OCI-LY7 (cell line): ENCODE data around the gene ATP12A. TPM values are rescaled to one million over a fixed set of nuclear protein-coding genes. Genes with fewer than 3 reads are reported as not detected.

Experiments used
- BruUV-seq: library from RNA; stranded (reverse); fragments of 400-500 nt; replicated peaks from 2 replicates; lab custom pipeline; 2021; lab: Mats Ljungman, UMichigan
- CTCF ChIA-PET: fragments of 300-600 bp; sonication (Branson Sonifier 250); formaldehyde crosslinking; loops from one replicate; lab custom pipeline; 2022; ENCODE audit warnings: antibody characterized with exemption; ENCODE audit not compliant: unreplicated experiment; lab: Charles Lee
- POLR2A ChIA-PET: fragments of 300-600 bp; sonication (Branson Sonifier 250); formaldehyde crosslinking; loops from one replicate; lab custom pipeline; 2022; ENCODE audit warnings: antibody characterized with exemption; lab: Charles Lee
- DNase-seq: peaks from one replicate; pipeline ENCODE4 v3.0.0-alpha.2; 2015; ENCODE audit warnings: low spot score
- H2AFZ ChIP-seq: fragments of 200-600 bp; sonication (generic), shearing (Covaris generic); 2 replicates; pipeline ENCODE4 v1.6.1; 2014; ENCODE audit warnings: mild to moderate bottlenecking, antibody characterized with exemption, low read length, moderate library complexity
- H3K27ac ChIP-seq: fragments of 200-600 bp; sonication (generic); 2 replicates; pipeline ENCODE4 v1.5.1; 2014; ENCODE audit warnings: mixed run types, low read depth, mild to moderate bottlenecking, moderate library complexity, low read length, inconsistent platforms; ENCODE audit not compliant: poor library complexity, severe bottlenecking
- H3K36me3 ChIP-seq: fragments of 200-600 bp; sonication (generic); 2 replicates; pipeline ENCODE4 v1.6.1; 2014; ENCODE audit warnings: mild to moderate bottlenecking, antibody characterized with exemption, low read length, moderate library complexity, mixed read lengths; ENCODE audit not compliant: insufficient read depth
- H3K4me1 ChIP-seq: fragments of 200-600 bp; sonication (generic); 2 replicates; pipeline ENCODE4 v1.5.1; 2014; ENCODE audit warnings: mild to moderate bottlenecking, low read length; ENCODE audit not compliant: insufficient read depth, poor library complexity, severe bottlenecking
- H3K4me2 ChIP-seq: fragments of 200-600 bp; sonication (generic); 2 replicates; pipeline ENCODE4 v1.6.1; 2014; ENCODE audit warnings: mild to moderate bottlenecking, low read length
- H3K4me3 ChIP-seq: fragments of 200-600 bp; sonication (generic); 2 replicates; pipeline ENCODE4 v1.5.1; 2014; ENCODE audit warnings: mild to moderate bottlenecking, low read depth, low read length; ENCODE audit not compliant: poor library complexity, severe bottlenecking
- H3K79me2 ChIP-seq: fragments of 200-600 bp; sonication (generic); 2 replicates; pipeline ENCODE4 v1.6.1; 2016; ENCODE audit warnings: low read depth, mild to moderate bottlenecking, low read length, moderate library complexity, mixed read lengths; ENCODE audit not compliant: insufficient read depth
- H3K9me2 ChIP-seq: fragments of 200-600 bp; sonication (generic); 2 replicates; pipeline ENCODE4 v1.6.1; 2016; ENCODE audit warnings: mild to moderate bottlenecking, low read length, mixed read lengths; ENCODE audit not compliant: insufficient read depth
- H3K9me3 ChIP-seq: fragments of 200-600 bp; sonication (generic); 2 replicates; pipeline ENCODE4 v1.6.1; 2014; ENCODE audit warnings: mild to moderate bottlenecking, mixed run types, low read length, mixed read lengths
- H4K20me1 ChIP-seq: fragments of 200-600 bp; sonication (generic); 2 replicates; pipeline ENCODE4 v1.6.1; 2014; ENCODE audit warnings: mild to moderate bottlenecking, antibody characterized with exemption, low read length, moderate library complexity, mixed read lengths; ENCODE audit not compliant: insufficient read depth
- CTCF ChIP-seq: fragments of 200-600 bp; sonication (generic); conservative IDR thresholded peaks from 2 replicates; pipeline ENCODE4 v1.5.1; 2014; ENCODE audit warnings: mild to moderate bottlenecking, antibody characterized with exemption, low read length, moderate library complexity, mixed read lengths
- EZH2phosphoT487 ChIP-seq: fragments of 200-600 bp; sonication (generic); IDR thresholded peaks from 2 replicates; pipeline ENCODE4 v1.6.1; 2018; ENCODE audit warnings: low read depth, borderline replicate concordance, mild to moderate bottlenecking, mixed run types, antibody characterized with exemption, low read length, moderate library complexity, mixed read lengths
- intact Hi-C: fragments of 100-400 bp; cut with micrococcal nuclease; formaldehyde crosslinking; loops from one replicate; pipeline ENCODE4 v1.10.0; 2022; ENCODE audit not compliant: unreplicated experiment
- total RNA-seq, 2 experiments: library from RNA; depleted of rRNA in 1 of 2; stranded (reverse); fragments of >200 nt in 1 of 2; shearing (Covaris generic) in 1 of 2; gene quantifications; 2 replicates each; pipeline ENCODE4 v1.2.3, GENCODE V29; 2014 to 2022

Gene ATP12A
- total RNA-seq, 2 experiments from 2014 or later: not detected

GRCh38 chr13:24734950-24735349 is 54.7 kb downstream of the ATP12A start:
- POLR2A ChIA-PET: no interaction called here
- no peaks in the 10 kb centered on the region for H4K20me1 ChIP-seq
- TF ChIP-seq CTCF: no peak
- no peak for TF ChIP-seq EZH2phosphoT487
- intact Hi-C loops: no loop called here
- no peak for DNase-seq
- CTCF ChIA-PET: no interaction called here
- no peaks in the 10 kb centered on the region for H3K9me3 ChIP-seq
- H3K4me3 ChIP-seq: no peak overlapping the region
- no TSS peak for BruUV-seq
- no peaks in the 10 kb centered on the region for H3K36me3 ChIP-seq
- no peak overlapping the region for H3K27ac ChIP-seq
- no peaks in the 10 kb centered on the region for H3K4me1 ChIP-seq
- no peak overlapping the region for H3K4me2 ChIP-seq
- H3K79me2 ChIP-seq: no peaks in the 10 kb centered on the region
- no peaks in the 10 kb centered on the region for H3K9me2 ChIP-seq
- H2AFZ ChIP-seq: no peak overlapping the region

DNA sequence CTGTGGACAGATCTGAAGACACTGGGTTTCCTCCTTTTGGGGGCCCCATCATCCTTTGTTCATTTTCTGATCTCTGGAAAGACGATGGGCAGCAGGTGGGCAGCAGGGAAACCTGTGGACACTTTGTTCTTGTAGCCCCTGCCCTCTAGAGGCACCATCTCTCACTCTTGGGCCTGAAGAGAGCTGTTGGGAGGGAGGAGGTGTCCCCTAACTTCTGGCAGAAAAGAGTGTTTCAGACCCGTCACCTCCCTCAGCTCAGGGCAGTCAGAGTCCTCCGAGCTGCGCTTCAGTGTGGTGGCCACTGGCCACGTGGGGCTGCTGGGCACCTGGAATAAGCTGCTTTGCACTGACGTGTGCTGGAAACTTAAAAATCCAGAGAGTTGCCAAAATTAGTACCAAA is 56.8 kb downstream of the ATP12A start:
- Histone ChIP-seq H3K4me1 (no peaks in the 10 kb centered on the region), H3K79me2 (no peaks in the 10 kb centered on the region), H3K4me3 (no peak overlapping the region), H3K36me3 (no peaks in the 10 kb centered on the region), H4K20me1 (no peaks in the 10 kb centered on the region), H3K4me2 (no peak overlapping the region), H3K27ac (no peak overlapping the region), H3K9me3 (no peaks in the 10 kb centered on the region), H3K9me2 (no peaks in the 10 kb centered on the region), H2AFZ (no peak overlapping the region)
- ChIA-PET POLR2A (interaction anchor here (1.2 kb wide), 1 partner anchor 23 kb away, joined by 3 read pairs; no protein-coding TSS in a partner anchor), CTCF (no interaction called here)
- intact Hi-C loops: no loop called here
- no TSS peak for BruUV-seq
- TF ChIP-seq CTCF (no peak), EZH2phosphoT487 (no peak)
- DNase-seq: no peak

GRCh38 chr13:24738366-24738847 is 58.2 kb downstream of the ATP12A start:
- ChIA-PET POLR2A (interaction anchor here (0.7 kb wide), 1 partner anchor 324 kb away, joined by 3 read pairs; no protein-coding TSS in a partner anchor), CTCF (no interaction called here)
- no peaks in the 10 kb centered on the region for H3K36me3 ChIP-seq
- intact Hi-C loops: no loop called here
- no peak overlapping the region for H3K27ac ChIP-seq
- no peaks in the 10 kb centered on the region for H3K4me1 ChIP-seq
- TF ChIP-seq CTCF (no peak), EZH2phosphoT487 (no peak)
- no peaks in the 10 kb centered on the region for H3K9me2 ChIP-seq
- H3K79me2 ChIP-seq: no peaks in the 10 kb centered on the region
- H3K4me3 ChIP-seq: no peak overlapping the region
- no peaks in the 10 kb centered on the region for H4K20me1 ChIP-seq
- no TSS peak for BruUV-seq
- DNase-seq: no peak
- H3K9me3 ChIP-seq: no peaks in the 10 kb centered on the region
- no peak overlapping the region for H2AFZ ChIP-seq
- H3K4me2 ChIP-seq: no peak overlapping the region
